WTC11 (cell line): ENCODE data around the gene AKIRIN1. TPM values are rescaled to one million over a fixed set of nuclear protein-coding genes. Genes with fewer than 3 reads are reported as not detected.
"Not testable (repeated sequence)": the region's sequence is repeated elsewhere in the genome, so short reads cannot be mapped to it uniquely, and the experiment has no call there.

Experiments
- ATAC-seq: fragments of 200-7000 bp; cut with Tn5 transposase; 2 replicates; pipeline ENCODE4 v1.10.0; 2021; ENCODE audit warnings: mild to moderate bottlenecking, moderate library complexity
- CTCF ChIA-PET: fragments of 300-600 bp; sonication (Branson Sonifier 250); formaldehyde crosslinking; loops from one replicate; lab custom pipeline; 2021; ENCODE audit warnings: antibody characterized with exemption; lab: Charles Lee
- POLR2A ChIA-PET: fragments of 350-600 bp; sonication (Branson Sonifier 250); formaldehyde crosslinking; loops from one replicate; lab custom pipeline; 2021; ENCODE audit warnings: antibody characterized with exemption; lab: Charles Lee
- DNase-seq: peaks from one replicate; pipeline ENCODE4 v3.0.0; 2021; ENCODE audit warnings: low spot score
- H3K27ac Mint-ChIP-seq: 2 replicates; pipeline ENCODE4 v1.8.0; 2021; ENCODE audit warnings: mixed read lengths
- H3K27me3 Mint-ChIP-seq: 2 replicates; pipeline ENCODE4 v1.8.0; 2021; ENCODE audit warnings: low read depth, mild to moderate bottlenecking, moderate library complexity, mixed read lengths
- H3K36me3 Mint-ChIP-seq: 2 replicates; pipeline ENCODE4 v1.8.0; 2021; ENCODE audit warnings: mixed read lengths
- H3K4me1 Mint-ChIP-seq: 2 replicates; pipeline ENCODE4 v1.8.0; 2022; ENCODE audit warnings: mixed read lengths
- H3K4me3 Mint-ChIP-seq: 2 replicates; pipeline ENCODE4 v1.8.0; 2021; ENCODE audit warnings: mild to moderate bottlenecking, moderate library complexity, mixed read lengths
- H3K9me3 Mint-ChIP-seq: 2 replicates; pipeline ENCODE4 v1.8.0; 2021; ENCODE audit warnings: mixed read lengths
- CREM ChIP-seq: sonication (generic); formaldehyde crosslinking; IDR thresholded peaks from 2 replicates; pipeline ENCODE4 v1.8.1; 2022; ENCODE audit warnings: mild to moderate bottlenecking, missing genetic modification reagents, moderate library complexity
- E2F5 ChIP-seq: sonication (generic); formaldehyde crosslinking; IDR thresholded peaks from 2 replicates; pipeline ENCODE4 v1.8.1; 2022; ENCODE audit warnings: mild to moderate bottlenecking, moderate library complexity, missing genetic modification reagents
- EMX1 ChIP-seq: fragments of 250-450 bp; sonication (Bioruptor Pico); IDR thresholded peaks from 2 replicates; pipeline ENCODE4 v1.8.0; 2021; ENCODE audit warnings: mild to moderate bottlenecking
- ETV6 ChIP-seq: sonication (generic); formaldehyde crosslinking; IDR thresholded peaks from 2 replicates; pipeline ENCODE4 v1.8.1; 2022; ENCODE audit warnings: mild to moderate bottlenecking, missing genetic modification reagents
- FOXP4 ChIP-seq: sonication (generic); formaldehyde crosslinking; IDR thresholded peaks from 2 replicates; pipeline ENCODE4 v1.8.0; 2022; ENCODE audit warnings: mild to moderate bottlenecking, missing genetic modification reagents
- GRHL2 ChIP-seq: fragments of 250-450 bp; sonication (Bioruptor Pico); IDR thresholded peaks from 2 replicates; pipeline ENCODE4 v1.8.0; 2022; ENCODE audit warnings: mild to moderate bottlenecking, moderate library complexity; ENCODE audit not compliant: insufficient replicate concordance, severe bottlenecking
- HMGXB4 ChIP-seq: sonication (generic); formaldehyde crosslinking; IDR thresholded peaks from 2 replicates; pipeline ENCODE4 v1.8.1; 2023; ENCODE audit warnings: mild to moderate bottlenecking, moderate library complexity, missing genetic modification reagents
- IRF1 ChIP-seq: sonication (generic); formaldehyde crosslinking; IDR thresholded peaks from 2 replicates; pipeline ENCODE4 v1.8.0; 2023; ENCODE audit warnings: missing genetic modification reagents
- MXD4 ChIP-seq: fragments of 250-450 bp; sonication (Bioruptor Pico); IDR thresholded peaks from 2 replicates; pipeline ENCODE4 v1.8.0; 2021; ENCODE audit warnings: mild to moderate bottlenecking, moderate library complexity, borderline replicate concordance
- MYBL2 ChIP-seq: sonication (generic); formaldehyde crosslinking; IDR thresholded peaks from 2 replicates; pipeline ENCODE4 v1.8.1; 2023; ENCODE audit warnings: mild to moderate bottlenecking, moderate library complexity, missing genetic modification reagents
- SMAD4 ChIP-seq: sonication (generic); formaldehyde crosslinking; IDR thresholded peaks from 2 replicates; pipeline ENCODE4 v1.8.0; 2022; ENCODE audit warnings: mild to moderate bottlenecking, missing genetic modification reagents
- SP1 ChIP-seq: sonication (generic); formaldehyde crosslinking; conservative IDR thresholded peaks from 2 replicates; pipeline ENCODE4 v1.8.1; 2022; ENCODE audit warnings: missing genetic modification reagents
- TP53 ChIP-seq: sonication (generic); formaldehyde crosslinking; IDR thresholded peaks from 2 replicates; pipeline ENCODE4 v1.8.1; 2023; ENCODE audit warnings: mild to moderate bottlenecking, missing genetic modification reagents
- ZMAT4 ChIP-seq: fragments of 250-450 bp; sonication (Bioruptor Pico); IDR thresholded peaks from 2 replicates; pipeline ENCODE4 v1.9.0; 2021; ENCODE audit warnings: mild to moderate bottlenecking
- ZNF138 ChIP-seq: sonication (generic); formaldehyde crosslinking; conservative IDR thresholded peaks from 2 replicates; pipeline ENCODE4 v1.8.1; 2022; ENCODE audit warnings: mild to moderate bottlenecking, moderate library complexity, missing genetic modification reagents
- total RNA-seq: library from RNA; stranded (reverse); gene quantifications from 3 replicates; pipeline ENCODE4 v1.2.3, GENCODE V29; 2021
- TF ChIP-seq, protein P1 (sequence below): sonication (generic); formaldehyde crosslinking; IDR thresholded peaks from 2 replicates; pipeline ENCODE4 v1.8.1; 2022; ENCODE audit warnings: low read depth, mild to moderate bottlenecking, moderate library complexity, missing genetic modification reagents, borderline replicate concordance
- TF ChIP-seq, protein P2 (sequence below): fragments of 250-450 bp; sonication (Bioruptor Pico); IDR thresholded peaks from 2 replicates; pipeline ENCODE4 v2.1.2; 2022; ENCODE audit warnings: mild to moderate bottlenecking, moderate library complexity
- TF ChIP-seq, protein P3 (sequence below): sonication (generic); formaldehyde crosslinking; IDR thresholded peaks from 2 replicates; pipeline ENCODE4 v1.8.0; 2022; ENCODE audit warnings: mild to moderate bottlenecking, missing genetic modification reagents

AKIRIN1 gene
- total RNA-seq, 1 experiment from 2014 or later = 183 TPM

DNA sequence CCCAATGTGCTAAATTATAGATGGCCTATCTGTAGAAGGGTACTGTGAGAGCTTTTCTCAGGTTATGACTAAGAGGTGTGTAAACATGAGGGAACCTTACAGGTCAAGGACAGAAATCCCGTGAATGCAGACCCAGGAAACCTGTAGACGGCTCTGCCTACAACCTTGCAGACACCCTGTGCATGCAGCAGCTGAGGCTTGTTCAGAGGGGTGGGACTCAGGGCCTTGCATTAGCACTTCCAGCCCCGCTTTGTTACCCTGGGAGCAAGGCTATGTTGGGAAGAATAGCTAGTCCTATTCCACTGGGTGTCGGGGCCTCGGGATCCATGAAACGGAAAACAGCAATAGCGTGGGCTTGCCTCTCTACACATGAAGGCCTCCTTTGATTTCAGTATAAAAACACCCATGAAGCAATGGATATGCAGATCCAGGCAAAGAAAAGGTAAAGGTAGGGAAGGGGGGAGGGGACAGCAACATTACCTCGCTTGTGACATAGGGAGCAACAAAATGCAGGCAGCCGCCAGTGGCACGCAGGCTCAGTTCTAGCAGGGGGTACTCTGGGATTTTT is 25.6 kb downstream of the AKIRIN1 start:
- CTCF ChIA-PET = interaction anchor here (0.6 to 1.2 kb wide), 5 partner anchors 10 to 76 kb away, joined by 3 to 5 read pairs (median 3); no protein-coding TSS in a partner anchor

GRCh38 chr1:39017266-39017665 is 26.2 kb downstream of the AKIRIN1 start:
- POLR2A ChIA-PET = interaction anchor here (2.1 to 3.2 kb wide), 2 partner anchors 9 to 10 kb away, joined by 7 to 15 read pairs; partner anchors contain the start of gene NDUFS5
- H3K27me3 Mint-ChIP-seq = no peaks in the 10 kb centered on the region
- H3K4me3 Mint-ChIP-seq = no peak overlapping the region
- DNase-seq = no peak
- ATAC-seq = no peak
- peaks cover 22% of the 10 kb centered on the region for H3K4me1 Mint-ChIP-seq
- H3K36me3 Mint-ChIP-seq = peaks cover 7% of the 10 kb centered on the region
- TF ChIP-seq SMAD4 (CRISPR knock-in tag) (no peak), SP1 (no peak), ZNF138 (CRISPR knock-in tag) (no peak), GRHL2 (no peak), ZMAT4 (CRISPR knock-in tag) (no peak), E2F5 (CRISPR knock-in tag) (no peak), FOXP4 (no peak), ETV6 (CRISPR knock-in tag) (no peak), EMX1 (CRISPR knock-in tag) (no peak), MYBL2 (CRISPR knock-in tag) (no peak), MXD4 (no peak), IRF1 (CRISPR knock-in tag) (no peak), HMGXB4 (no peak), CREM (no peak)
- TF ChIP-seq, protein P1, sequence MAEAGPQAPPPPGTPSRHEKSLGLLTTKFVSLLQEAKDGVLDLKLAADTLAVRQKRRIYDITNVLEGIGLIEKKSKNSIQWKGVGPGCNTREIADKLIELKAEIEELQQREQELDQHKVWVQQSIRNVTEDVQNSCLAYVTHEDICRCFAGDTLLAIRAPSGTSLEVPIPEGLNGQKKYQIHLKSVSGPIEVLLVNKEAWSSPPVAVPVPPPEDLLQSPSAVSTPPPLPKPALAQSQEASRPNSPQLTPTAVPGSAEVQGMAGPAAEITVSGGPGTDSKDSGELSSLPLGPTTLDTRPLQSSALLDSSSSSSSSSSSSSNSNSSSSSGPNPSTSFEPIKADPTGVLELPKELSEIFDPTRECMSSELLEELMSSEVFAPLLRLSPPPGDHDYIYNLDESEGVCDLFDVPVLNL (CRISPR knock-in tag) = no peak
- TF ChIP-seq, protein P2, sequence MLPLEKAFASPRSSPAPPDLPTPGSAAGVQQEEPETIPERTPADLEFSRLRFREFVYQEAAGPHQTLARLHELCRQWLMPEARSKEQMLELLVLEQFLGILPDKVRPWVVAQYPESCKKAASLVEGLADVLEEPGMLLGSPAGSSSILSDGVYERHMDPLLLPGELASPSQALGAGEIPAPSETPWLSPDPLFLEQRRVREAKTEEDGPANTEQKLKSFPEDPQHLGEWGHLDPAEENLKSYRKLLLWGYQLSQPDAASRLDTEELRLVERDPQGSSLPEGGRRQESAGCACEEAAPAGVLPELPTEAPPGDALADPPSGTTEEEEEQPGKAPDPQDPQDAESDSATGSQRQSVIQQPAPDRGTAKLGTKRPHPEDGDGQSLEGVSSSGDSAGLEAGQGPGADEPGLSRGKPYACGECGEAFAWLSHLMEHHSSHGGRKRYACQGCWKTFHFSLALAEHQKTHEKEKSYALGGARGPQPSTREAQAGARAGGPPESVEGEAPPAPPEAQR (CRISPR knock-in tag) = no peak
- TF ChIP-seq, protein P3, sequence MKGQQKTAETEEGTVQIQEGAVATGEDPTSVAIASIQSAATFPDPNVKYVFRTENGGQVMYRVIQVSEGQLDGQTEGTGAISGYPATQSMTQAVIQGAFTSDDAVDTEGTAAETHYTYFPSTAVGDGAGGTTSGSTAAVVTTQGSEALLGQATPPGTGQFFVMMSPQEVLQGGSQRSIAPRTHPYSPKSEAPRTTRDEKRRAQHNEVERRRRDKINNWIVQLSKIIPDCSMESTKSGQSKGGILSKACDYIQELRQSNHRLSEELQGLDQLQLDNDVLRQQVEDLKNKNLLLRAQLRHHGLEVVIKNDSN (CRISPR knock-in tag) = no peak
- TF ChIP-seq, all 79 proteins: peak for 0
- CTCF ChIA-PET = interaction anchor here (1.1 kb wide), 1 partner anchor 75 kb away, joined by 4 read pairs; no protein-coding TSS in a partner anchor
- Mint-ChIP-seq H3K9me3 (no peaks in the 10 kb centered on the region), H3K27ac (peak overlapping the region; percentile 81)

More for the DNA sequence above, 25.6 kb downstream of the AKIRIN1 start:
- Mint-ChIP-seq H3K27me3 (no peaks in the 10 kb centered on the region), H3K27ac (peak overlapping the region; percentile 81), H3K9me3 (peaks cover 4% of the 10 kb centered on the region), H3K36me3 (peaks cover 13% of the 10 kb centered on the region), H3K4me1 (peaks cover 22% of the 10 kb centered on the region), H3K4me3 (peak overlapping the region; percentile 26)
- TF ChIP-seq ETV6 (CRISPR knock-in tag) = 0 out of 2 replicates have a peak, but pooled peaks have one; percentile 32
- TF ChIP-seq TP53 = no peak
- POLR2A ChIA-PET = interaction anchor here (2.1 to 3.2 kb wide), 2 partner anchors 10 kb away, joined by 7 to 15 read pairs; partner anchors contain the start of gene NDUFS5
- ATAC-seq (peak; percentile 89), DNase-seq (peak; percentile 49)

DNA sequence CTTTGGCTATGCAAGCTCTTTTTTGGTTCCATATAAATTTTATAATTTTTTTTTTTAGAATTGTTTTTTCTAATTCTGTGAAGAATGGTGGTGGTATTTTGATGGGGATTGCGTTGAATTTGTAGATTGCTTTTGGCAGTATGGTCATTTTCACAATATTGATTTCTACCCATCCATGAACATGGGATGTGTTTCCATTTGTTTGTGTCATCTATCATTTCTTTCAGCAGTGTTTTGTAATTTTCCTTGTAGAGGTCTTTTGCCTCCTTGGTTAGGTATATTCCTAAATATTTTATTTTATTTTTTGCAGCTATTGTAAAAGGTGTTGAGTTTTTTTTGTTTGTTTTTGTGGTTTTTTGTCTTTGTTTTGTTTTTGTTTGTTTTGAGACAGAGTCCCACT is 29.4 kb downstream of the AKIRIN1 start:
- H3K9me3 Mint-ChIP-seq, ATAC-seq, H3K27me3 Mint-ChIP-seq, DNase-seq, POLR2A ChIA-PET, H3K36me3 Mint-ChIP-seq, CTCF ChIA-PET, H3K4me3 Mint-ChIP-seq, H3K27ac Mint-ChIP-seq: not testable (repeated sequence)
- peaks cover 23% of the 10 kb centered on the region for H3K4me1 Mint-ChIP-seq
